SJSA1 (cell line): ENCODE measurements around the gene FGD6. TPM values are rescaled to one million over a fixed set of nuclear protein-coding genes. Genes with fewer than 3 reads are reported as not detected.

ENCODE experiments used
- DNase-seq, 2 experiments: peaks; one replicate each; pipeline ENCODE4 v3.0.0-alpha.2; 2015 to 2020; ENCODE audit warnings: low spot score in 2 of 2, low read depth in 1 of 2
- H3K27ac ChIP-seq: fragments of 250-450 bp; sonication (Bioruptor Pico); 2 replicates; pipeline ENCODE4 v1.5.1; 2020; ENCODE audit warnings: mild to moderate bottlenecking, moderate library complexity
- H3K27me3 ChIP-seq: fragments of 250-450 bp; sonication (Bioruptor Pico); replicated peaks from 2 replicates; pipeline ENCODE4 v1.5.1; 2020; ENCODE audit warnings: mild to moderate bottlenecking, moderate library complexity
- H3K36me3 ChIP-seq: fragments of 250-450 bp; sonication (Bioruptor Pico); 2 replicates; pipeline ENCODE4 v1.5.1; 2020; ENCODE audit warnings: mild to moderate bottlenecking
- H3K4me1 ChIP-seq: fragments of 250-450 bp; sonication (Bioruptor Pico); replicated peaks from 2 replicates; pipeline ENCODE4 v1.6.1; 2021; ENCODE audit warnings: mild to moderate bottlenecking
- H3K4me3 ChIP-seq: fragments of 250-450 bp; sonication (Bioruptor Pico); 2 replicates; pipeline ENCODE4 v1.5.1; 2020; ENCODE audit warnings: mild to moderate bottlenecking
- H3K9me3 ChIP-seq: fragments of 250-450 bp; sonication (Bioruptor Pico); replicated peaks from 2 replicates; pipeline ENCODE4 v1.5.1; 2020; ENCODE audit warnings: mild to moderate bottlenecking
- total RNA-seq: library from RNA; depleted of rRNA; stranded (reverse); fragments of >200 nt; shearing (Covaris generic); gene quantifications from 2 replicates; pipeline ENCODE4 v1.2.3, GENCODE V29; 2014

The FGD6 gene
- total RNA-seq, 1 experiment from 2014 or later: 8.2 TPM

- no peak overlapping the region for H3K27ac ChIP-seq
- peaks cover 38% of the 10 kb centered on the region for H3K4me1 ChIP-seq
- H3K27me3 ChIP-seq: no peaks in the 10 kb centered on the region
- no peak overlapping the region for H3K4me3 ChIP-seq
- H3K9me3 ChIP-seq: no peaks in the 10 kb centered on the region
- H3K36me3 ChIP-seq: peaks cover 9% of the 10 kb centered on the region; the same call in 1 of the 2 replicates
- no peak for DNase-seq
Measured at GRCh38 chr12:95208678-95209077, 8.6 kb downstream of the FGD6 start.

GRCh38 chr12:95207407-95207806 lies 9.9 kb downstream of the FGD6 start:
- peaks cover 43% of the 10 kb centered on the region for H3K4me1 ChIP-seq
- H3K4me3 ChIP-seq: no peak overlapping the region
- no peaks in the 10 kb centered on the region for H3K27me3 ChIP-seq
- no peaks in the 10 kb centered on the region for H3K9me3 ChIP-seq
- H3K27ac ChIP-seq: no peak overlapping the region
- peaks cover 9% of the 10 kb centered on the region; the same call in 1 of the 2 replicates for H3K36me3 ChIP-seq
- DNase-seq: no peak

GRCh38 chr12:95206916-95207315 lies 10.4 kb downstream of the FGD6 start:
- DNase-seq: no peak
- peaks cover 44% of the 10 kb centered on the region for H3K4me1 ChIP-seq
- no peak overlapping the region for H3K4me3 ChIP-seq
- no peaks in the 10 kb centered on the region for H3K27me3 ChIP-seq
- no peaks in the 10 kb centered on the region for H3K9me3 ChIP-seq
- peaks cover 9% of the 10 kb centered on the region; the same call in 1 of the 2 replicates for H3K36me3 ChIP-seq
- no peak overlapping the region for H3K27ac ChIP-seq

GRCh38 chr12:95205685-95206084 lies 11.6 kb downstream of the FGD6 start:
- Histone ChIP-seq H3K27ac (peak overlapping the region; percentile 90), H3K27me3 (no peaks in the 10 kb centered on the region), H3K4me3 (no peak overlapping the region), H3K36me3 (peaks cover 9% of the 10 kb centered on the region; the same call in 1 of the 2 replicates), H3K9me3 (no peaks in the 10 kb centered on the region), H3K4me1 (peaks cover 56% of the 10 kb centered on the region)
- DNase-seq: peak; percentile 66 to 78

- Histone ChIP-seq H3K4me3 (no peak overlapping the region), H3K27ac (peak overlapping the region; percentile 90), H3K36me3 (peaks cover 9% of the 10 kb centered on the region; the same call in 1 of the 2 replicates), H3K4me1 (peaks cover 62% of the 10 kb centered on the region), H3K27me3 (no peaks in the 10 kb centered on the region), H3K9me3 (no peaks in the 10 kb centered on the region)
- DNase-seq: no peak
Measured at GRCh38 chr12:95205016-95205624, 12.1 kb downstream of the FGD6 start.

GRCh38 chr12:95204141-95204866 lies 13.0 kb downstream of the FGD6 start:
- Histone ChIP-seq H3K27ac (peak overlapping the region; percentile 90), H3K4me1 (peaks cover 70% of the 10 kb centered on the region), H3K9me3 (no peaks in the 10 kb centered on the region), H3K4me3 (no peak overlapping the region), H3K36me3 (peaks cover 9% of the 10 kb centered on the region; the same call in 1 of the 2 replicates), H3K27me3 (no peaks in the 10 kb centered on the region)
- peak; percentile 80 to 86 for DNase-seq

GRCh38 chr12:95203487-95204030 lies 13.7 kb downstream of the FGD6 start:
- DNase-seq: no peak
- peaks cover 77% of the 10 kb centered on the region for H3K4me1 ChIP-seq
- H3K36me3 ChIP-seq: peaks cover 9% of the 10 kb centered on the region; the same call in 1 of the 2 replicates
- no peaks in the 10 kb centered on the region for H3K9me3 ChIP-seq
- H3K27me3 ChIP-seq: no peaks in the 10 kb centered on the region
- no peak overlapping the region for H3K4me3 ChIP-seq
- H3K27ac ChIP-seq: peak overlapping the region; percentile 90

- peaks cover 78% of the 10 kb centered on the region for H3K4me1 ChIP-seq
- H3K27ac ChIP-seq: peak overlapping the region; percentile 90
- no peaks in the 10 kb centered on the region for H3K27me3 ChIP-seq
- H3K36me3 ChIP-seq: peaks cover 8% of the 10 kb centered on the region; the same call in 1 of the 2 replicates
- H3K9me3 ChIP-seq: no peaks in the 10 kb centered on the region
- H3K4me3 ChIP-seq: no peak overlapping the region
- peak in 1 of 2 experiments; percentile 28 for DNase-seq
Measured at GRCh38 chr12:95202691-95203486, 14.4 kb downstream of the FGD6 start.

GRCh38 chr12:95201056-95201670 lies 16.1 kb downstream of the FGD6 start:
- peak in 1 of 2 experiments; percentile 27 for DNase-seq
- Histone ChIP-seq H3K4me1 (peaks cover 75% of the 10 kb centered on the region), H3K27ac (peak overlapping the region; percentile 36), H3K27me3 (no peaks in the 10 kb centered on the region), H3K9me3 (no peaks in the 10 kb centered on the region), H3K4me3 (no peak overlapping the region), H3K36me3 (no peaks in the 10 kb centered on the region)

GRCh38 chr12:95200128-95200894 lies 17.0 kb downstream of the FGD6 start:
- no peak overlapping the region for H3K4me3 ChIP-seq
- H3K27ac ChIP-seq: peak overlapping the region; percentile 36; the same call in 1 of the 2 replicates
- H3K4me1 ChIP-seq: peaks cover 67% of the 10 kb centered on the region

GRCh38 chr12:95198914-95199313 lies 18.4 kb downstream of the FGD6 start:
- Histone ChIP-seq H3K27ac (no peak overlapping the region), H3K4me3 (no peak overlapping the region), H3K9me3 (no peaks in the 10 kb centered on the region), H3K4me1 (peaks cover 53% of the 10 kb centered on the region), H3K36me3 (no peaks in the 10 kb centered on the region), H3K27me3 (no peaks in the 10 kb centered on the region)
- DNase-seq: no peak

More at GRCh38 chr12:95200128-95200894, 17.0 kb downstream of the FGD6 start:
- Histone ChIP-seq H3K36me3 (no peaks in the 10 kb centered on the region), H3K9me3 (no peaks in the 10 kb centered on the region), H3K27me3 (no peaks in the 10 kb centered on the region)
- peak in 1 of 2 experiments; percentile 49 for DNase-seq

GRCh38 chr12:95197636-95198035 lies 19.6 kb downstream of the FGD6 start:
- Histone ChIP-seq H3K9me3 (no peaks in the 10 kb centered on the region), H3K27ac (no peak overlapping the region), H3K36me3 (no peaks in the 10 kb centered on the region), H3K27me3 (no peaks in the 10 kb centered on the region), H3K4me3 (no peak overlapping the region), H3K4me1 (peaks cover 40% of the 10 kb centered on the region)
- DNase-seq: no peak
